ENCODE data around the gene EYS. TPM values are rescaled to one million over a fixed set of nuclear protein-coding genes. Genes with fewer than 3 reads are reported as not detected.

Gene EYS
- total and polyA plus RNA-seq, 2 of the 8 experiments (the other 6 are each of a cell fraction or from before 2014, with no cell fraction given) = 0.05 to 0.13 TPM

- ChIA-PET POLR2A (ENCODE audit: partially characterized antibody) (no interaction called here), CTCF (ENCODE audit: partially characterized antibody) (interaction anchor here (0.5 kb wide), 1 partner anchor 863 kb away, joined by 3 read pairs; no protein-coding TSS in a partner anchor)
- Histone ChIP-seq H3K4ac (replicated peaks; ENCODE audit: insufficient read length, low read depth, low read length) (no peak overlapping the region), H3K56ac (replicated peaks; ENCODE audit: insufficient read length, low read depth, low read length) (no peak overlapping the region), H3K27ac (ENCODE audit: low read depth, low read length) (no peak overlapping the region), H3K79me1 (ENCODE audit: low read depth, low read length) (no peaks in the 10 kb centered on the region), H3K27me3 (replicated peaks in 1 of 4; ENCODE audit: control insufficient read depth in 3 of 4, extremely low read depth in 1 of 4, insufficient read depth in 3 of 4, low read length in 3 of 4) (no peaks in the 10 kb centered on the region), H3K4me3 (ENCODE audit: extremely low read depth in 1 of 4, insufficient read depth in 2 of 4, low read depth in 3 of 4, low read length in 4 of 4) (no peak overlapping the region), H2BK15ac (ENCODE audit: low read length) (no peak overlapping the region), H3K9me3 (ENCODE audit: insufficient read depth in 2 of 2, low read depth in 1 of 2, low read length in 1 of 2) (no peaks in the 10 kb centered on the region), H3K23me2 (ENCODE audit: low read depth, low read length) (no peaks in the 10 kb centered on the region), H3K23ac (ENCODE audit: insufficient read length) (no peak overlapping the region), H4K8ac (ENCODE audit: extremely low read depth, insufficient read depth, low read length) (no peak overlapping the region), H3K9ac (replicated peaks in 1 of 4; ENCODE audit: extremely low read depth in 1 of 4, low read depth in 3 of 4, low read length in 3 of 4) (no peak overlapping the region), H2BK20ac (ENCODE audit: low read length) (no peak overlapping the region), H3K4me2 (ENCODE audit: insufficient read depth in 1 of 2, low read depth in 2 of 2, low read length in 2 of 2) (no peak overlapping the region), H3K14ac (ENCODE audit: insufficient read length) (no peak overlapping the region), H3K4me1 (replicated peaks in 1 of 4; ENCODE audit: control insufficient read depth in 3 of 4, insufficient read depth in 4 of 4, low read length in 3 of 4) (no peaks in the 10 kb centered on the region), H2BK120ac (replicated peaks; ENCODE audit: low read depth, low read length) (no peak overlapping the region), H3K79me2 (ENCODE audit: control insufficient read depth in 1 of 2, insufficient read depth in 2 of 2, low read length in 2 of 2) (no peaks in the 10 kb centered on the region), H2BK5ac (ENCODE audit: low read depth, low read length) (no peak overlapping the region), H2AFZ (ENCODE audit: low read length) (no peak overlapping the region), H4K91ac (replicated peaks; ENCODE audit: insufficient read length, low read length) (no peak overlapping the region), H3K18ac (ENCODE audit: extremely low read depth, low read length) (no peak overlapping the region), H4K20me1 (replicated peaks in 1 of 2; ENCODE audit: control insufficient read depth in 1 of 2, insufficient read depth in 2 of 2, low read length in 2 of 2) (no peaks in the 10 kb centered on the region), H3K36me3 (ENCODE audit: control insufficient read depth in 2 of 4, insufficient read depth in 4 of 4, low read length in 3 of 4) (no peaks in the 10 kb centered on the region), H2BK12ac (ENCODE audit: low read depth, low read length) (no peak overlapping the region), H2AK5ac (ENCODE audit: low read depth, low read length) (no peak overlapping the region), H4K5ac (ENCODE audit: insufficient read length, low read depth, low read length) (no peak overlapping the region)
- no peak for DNase-seq (ENCODE audit: low read depth in 1 of 2, low spot score in 2 of 2)
- no peak for FAIRE-seq
- TF ChIP-seq BRCA1 (IDR thresholded peaks at IDR 0.05; ENCODE audit: low read depth, low read length) (no peak), GABPA (IDR thresholded peaks at IDR 0.05; ENCODE audit: borderline replicate concordance, insufficient read depth, low read length) (no peak), CHD2 (IDR thresholded peaks at IDR 0.05; ENCODE audit: low read length) (no peak), SRF (IDR thresholded peaks at IDR 0.05; ENCODE audit: low read depth, low read length) (no peak), SUZ12 (IDR thresholded peaks at IDR 0.05; ENCODE audit: low read length) (no peak), RNF2 (IDR thresholded peaks at IDR 0.05; ENCODE audit: borderline replicate concordance, low read depth, low read length, missing control alignments, poor library complexity, severe bottlenecking) (no peak), RFX5 (IDR thresholded peaks at IDR 0.05; ENCODE audit: borderline replicate concordance, low read depth, low read length) (no peak), TCF12 (IDR thresholded peaks at IDR 0.05; ENCODE audit: low read depth, low read length) (no peak), CTCF (IDR thresholded peaks at IDR 0.05; ENCODE audit: control extremely low read depth in 1 of 3, insufficient read depth in 1 of 3, low read depth in 1 of 3, low read length in 3 of 3) (no peak), YY1 (IDR thresholded peaks at IDR 0.05; ENCODE audit: low read depth, low read length) (no peak), ATF3 (IDR thresholded peaks at IDR 0.05; ENCODE audit: insufficient read depth, low read depth, low read length) (no peak), EGR1 (IDR thresholded peaks at IDR 0.05; ENCODE audit: borderline replicate concordance, low read depth, low read length) (no peak), NRF1 (IDR thresholded peaks at IDR 0.05; ENCODE audit: low read depth, low read length) (no peak)
Measured at GRCh38 chr6:65285275-65285674, 421.8 kb downstream of the EYS start.

Data from H1 (cell line).